Gastroesophageal sphincter (tissue), 3 donors: ENCODE data around the gene GNG5.

ENCODE experiments used
- CTCF ChIP-seq, 4 experiments: fragments of 200-600 bp in 2 of 4; fragments of 450-650 bp in 2 of 4; sonication (generic) in 1 of 4; IDR thresholded peaks; one replicate each; pipeline ENCODE4 v1.5.1; 2017 to 2019; ENCODE audit warnings: antibody characterized with exemption in 4 of 4, mild to moderate bottlenecking in 2 of 4, moderate library complexity in 2 of 4
- POLR2A ChIP-seq, 2 donors: fragments of 450-650 bp; IDR thresholded peaks; one replicate each; pipeline ENCODE4 v1.6.1; 2017; ENCODE audit warnings: antibody characterized with exemption in 2 of 2, mild to moderate bottlenecking in 2 of 2, moderate library complexity in 1 of 2

GRCh38 chr1:84478876-84479868 is 27.2 kb downstream of the GNG5 start, which contains the start of gene RPF1:
- no peak for TF ChIP-seq CTCF (IDR thresholded peaks at IDR 0.05)
- TF ChIP-seq POLR2A (IDR thresholded peaks at IDR 0.05) = peak; percentile 45 to 60
